SK-N-SH (cell line): Measurements from ENCODE around the gene CACNA2D1. TPM values are rescaled to one million over a fixed set of nuclear protein-coding genes. Genes with fewer than 3 reads are reported as not detected.

Source experiments
- CTCF ChIA-PET: fragments of 300-600, 350-600 bp; formaldehyde crosslinking; extraction: SDS; loops from one replicate; lab custom pipeline; 2021; lab: Yijun Ruan, JAX
- POLR2A ChIA-PET: fragments of 350-600 bp; sonication (Branson Sonifier 250); formaldehyde crosslinking; extraction: SDS; loops from one replicate; lab custom pipeline; 2020; ENCODE audit warnings: antibody characterized with exemption, inconsistent platforms; lab: Yijun Ruan, JAX
- DNase-seq: peaks from one replicate; pipeline ENCODE4 v3.0.0; 2012
- H2AFZ ChIP-seq: fragments of 200-600 bp; sonication (generic); 2 replicates; pipeline ENCODE4 v1.8.1; 2016; ENCODE audit warnings: antibody characterized with exemption, mild to moderate bottlenecking, low read depth
- H3F3A ChIP-seq: fragments of 200-600 bp; sonication (generic); replicated peaks from 2 replicates; pipeline ENCODE3; 2016; ENCODE audit warnings: antibody characterized with exemption, mild to moderate bottlenecking; ENCODE audit not compliant: insufficient read depth
- H3K27ac ChIP-seq, 2 experiments: fragments of 200-500 bp in 1 of 2; fragments of 200-600 bp in 1 of 2; sonication (Bioruptor generic) in 1 of 2; sonication (generic), shearing (Covaris generic) in 1 of 2; 2 replicates each; pipeline versions ENCODE4 v1.5.1 to v1.6.1; 2014 to 2016; ENCODE audit warnings: low read depth in 2 of 2, inconsistent platforms in 1 of 2, low read length in 1 of 2, mild to moderate bottlenecking in 1 of 2, mixed read lengths in 1 of 2
- H3K27me3 ChIP-seq: fragments of 200-600 bp; sonication (generic), shearing (Covaris generic); 2 replicates; pipeline ENCODE4 v1.6.1; 2016; ENCODE audit warnings: mixed run types; ENCODE audit not compliant: insufficient read depth
- H3K36me3 ChIP-seq, 2 experiments: fragments of 200-500 bp in 1 of 2; fragments of 200-600 bp in 1 of 2; sonication (Bioruptor generic) in 1 of 2; sonication (generic) in 1 of 2; replicated peaks in 1 of 2; 2 replicates each; pipeline versions ENCODE3 to v1.5.1; 2014 to 2016; ENCODE audit warnings: low read length in 1 of 2, mild to moderate bottlenecking in 1 of 2; ENCODE audit not compliant: insufficient read depth in 2 of 2, control insufficient read depth in 1 of 2
- H3K4me1 ChIP-seq, 2 experiments: fragments of 200-500 bp in 1 of 2; fragments of 200-600 bp in 1 of 2; sonication (Bioruptor generic) in 1 of 2; sonication (generic), shearing (Covaris generic) in 1 of 2; 2 replicates each; pipeline versions ENCODE4 v1.5.1 to v1.6.1; 2014 to 2016; ENCODE audit warnings: low read depth in 1 of 2, low read length in 1 of 2, mixed run types in 1 of 2; ENCODE audit not compliant: insufficient read depth in 2 of 2, control insufficient read depth in 1 of 2
- H3K4me2 ChIP-seq: fragments of 200-600 bp; sonication (generic), shearing (Covaris generic); 2 replicates; pipeline ENCODE4 v1.6.1; 2017; ENCODE audit warnings: mixed run types
- H3K4me3 ChIP-seq, 2 experiments: fragments of 200-500 bp in 1 of 2; fragments of 200-600 bp in 1 of 2; sonication (Bioruptor generic) in 1 of 2; sonication (generic), shearing (Covaris generic) in 1 of 2; 2 replicates each; pipeline versions ENCODE4 v1.5.1 to v1.8.1; 2014 to 2016; ENCODE audit warnings: low read depth in 2 of 2, inconsistent platforms in 1 of 2, low read length in 1 of 2, mild to moderate bottlenecking in 1 of 2, mixed read lengths in 1 of 2, moderate library complexity in 1 of 2
- H3K79me2 ChIP-seq: fragments of 200-600 bp; sonication (generic); 2 replicates; pipeline ENCODE4 v1.8.1; 2017; ENCODE audit warnings: mild to moderate bottlenecking; ENCODE audit not compliant: insufficient read depth
- H3K9ac ChIP-seq: fragments of 200-600 bp; sonication (generic); 2 replicates; pipeline ENCODE4 v1.6.1; 2017; ENCODE audit warnings: mixed run types
- H3K9me2 ChIP-seq: fragments of 200-600 bp; sonication (generic); 2 replicates; pipeline ENCODE4 v1.6.1; 2017; ENCODE audit warnings: mixed run types
- H3K9me3 ChIP-seq: fragments of 200-600 bp; sonication (generic); 2 replicates; pipeline ENCODE4 v1.6.1; 2017; ENCODE audit warnings: mixed run types, mild to moderate bottlenecking, moderate library complexity
- H4K20me1 ChIP-seq: fragments of 200-600 bp; sonication (generic); 2 replicates; pipeline ENCODE4 v1.6.1; 2017; ENCODE audit warnings: mild to moderate bottlenecking, mixed run types; ENCODE audit not compliant: insufficient read depth
- CTCF ChIP-seq: fragments of 200-600 bp; sonication (generic); IDR thresholded peaks from 2 replicates; pipeline ENCODE4 v1.6.1; 2017; ENCODE audit warnings: antibody characterized with exemption, mild to moderate bottlenecking, moderate library complexity
- EZH2phosphoT487 ChIP-seq: fragments of 200-600 bp; sonication (generic); IDR thresholded peaks from 2 replicates; pipeline ENCODE4 v1.6.1; 2017; ENCODE audit warnings: low read depth, mixed run types, mild to moderate bottlenecking, antibody characterized with exemption, moderate library complexity, borderline replicate concordance
- FOXM1 ChIP-seq: IDR thresholded peaks from 2 replicates; pipeline ENCODE4 v1.4.0; 2012; ENCODE audit warnings: low read depth, mild to moderate bottlenecking
- GATA2 ChIP-seq: sonication (generic); formaldehyde crosslinking; IDR thresholded peaks from 2 replicates; pipeline ENCODE4 v1.5.0; 2020; ENCODE audit warnings: mild to moderate bottlenecking, missing genetic modification reagents
- JUND ChIP-seq: IDR thresholded peaks from 2 replicates; pipeline ENCODE4 v1.4.0; 2012
- PBX3 ChIP-seq: IDR thresholded peaks from 2 replicates; pipeline ENCODE4; 2012
- RCOR1 ChIP-seq: fragments of 150-350 bp; IDR thresholded peaks from 2 replicates; pipeline ENCODE4 v1.6.1; 2017; ENCODE audit warnings: antibody characterized with exemption, low read length
- SIN3A ChIP-seq: IDR thresholded peaks from 2 replicates; pipeline ENCODE4 v1.6.1; 2012; ENCODE audit warnings: low read depth, mild to moderate bottlenecking, low read length, moderate library complexity, borderline replicate concordance
- TAF1 ChIP-seq: IDR thresholded peaks from 2 replicates; pipeline ENCODE4 v1.6.1; 2012; ENCODE audit warnings: low read depth, mild to moderate bottlenecking, low read length, moderate library complexity, borderline replicate concordance
- TEAD4 ChIP-seq: IDR thresholded peaks from 2 replicates; pipeline ENCODE4 v1.4.0; 2012; ENCODE audit warnings: mild to moderate bottlenecking, borderline replicate concordance; ENCODE audit not compliant: insufficient read depth
- YY1 ChIP-seq: IDR thresholded peaks from 2 replicates; pipeline ENCODE4 v1.4.0; 2012; ENCODE audit warnings: low read depth, mild to moderate bottlenecking
- WGBS: methylation state at CpG from one replicate; pipeline ENCODE4 v1.1.6; 2017; ENCODE audit warnings: low lambda C conversion rate; 5-methylcytosine and 5-hydroxymethylcytosine counted together
- polyA plus RNA-seq, 3 experiments: library from polyadenylated mRNA; depleted of rRNA; stranded (reverse); fragments of >200 nt; gene quantifications; 2 replicates each; pipeline ENCODE4 v1.2.3, GENCODE V29; 2012
- TF ChIP-seq, protein P1 (sequence below): IDR thresholded peaks from 2 replicates; pipeline ENCODE4 v1.4.0; 2012; ENCODE audit warnings: low read depth, borderline replicate concordance
- TF ChIP-seq, protein P2 (sequence below): fragments of 150-350 bp; IDR thresholded peaks from 2 replicates; pipeline ENCODE4 v1.6.1; 2016; ENCODE audit warnings: mild to moderate bottlenecking, low read depth, low read length
- TF ChIP-seq, protein P3 (sequence below): IDR thresholded peaks from 2 replicates; pipeline ENCODE4 v1.4.0; 2012; ENCODE audit warnings: low read depth
- TF ChIP-seq, protein P4 (sequence below): fragments of 150-350 bp; IDR thresholded peaks from 2 replicates; pipeline ENCODE4 v1.6.1; 2017; ENCODE audit warnings: antibody characterized with exemption, low read length, low read depth, borderline replicate concordance
- TF ChIP-seq, protein P5 (sequence below): IDR thresholded peaks from 2 replicates; pipeline ENCODE4 v1.6.1; 2012; ENCODE audit warnings: mild to moderate bottlenecking, low read depth, low read length, moderate library complexity

CACNA2D1 gene
- polyA plus RNA-seq, 1 of the 3 experiments (the other 2 are of a cell fraction) = 3.4 TPM

DNA sequence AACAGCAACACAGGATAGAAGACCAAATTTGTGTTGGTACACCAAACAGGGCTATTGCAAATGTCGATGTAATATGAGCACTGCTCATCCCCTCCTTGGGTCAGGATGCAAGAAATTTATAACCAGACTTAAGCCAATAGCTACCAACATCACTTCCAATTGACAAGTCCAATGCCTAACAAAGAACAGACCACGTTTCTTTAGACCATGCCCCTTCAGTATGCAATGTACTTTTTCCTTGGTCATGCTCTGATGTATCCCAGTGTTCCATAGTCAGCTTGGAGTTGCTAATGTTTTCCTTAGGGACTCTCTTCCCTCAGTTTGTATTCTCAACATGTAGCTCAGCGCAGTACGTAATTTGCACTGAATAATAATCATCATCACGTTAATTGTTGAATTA lies 7.8 kb downstream of the CACNA2D1 start (continued):
- TF ChIP-seq, protein P1, sequence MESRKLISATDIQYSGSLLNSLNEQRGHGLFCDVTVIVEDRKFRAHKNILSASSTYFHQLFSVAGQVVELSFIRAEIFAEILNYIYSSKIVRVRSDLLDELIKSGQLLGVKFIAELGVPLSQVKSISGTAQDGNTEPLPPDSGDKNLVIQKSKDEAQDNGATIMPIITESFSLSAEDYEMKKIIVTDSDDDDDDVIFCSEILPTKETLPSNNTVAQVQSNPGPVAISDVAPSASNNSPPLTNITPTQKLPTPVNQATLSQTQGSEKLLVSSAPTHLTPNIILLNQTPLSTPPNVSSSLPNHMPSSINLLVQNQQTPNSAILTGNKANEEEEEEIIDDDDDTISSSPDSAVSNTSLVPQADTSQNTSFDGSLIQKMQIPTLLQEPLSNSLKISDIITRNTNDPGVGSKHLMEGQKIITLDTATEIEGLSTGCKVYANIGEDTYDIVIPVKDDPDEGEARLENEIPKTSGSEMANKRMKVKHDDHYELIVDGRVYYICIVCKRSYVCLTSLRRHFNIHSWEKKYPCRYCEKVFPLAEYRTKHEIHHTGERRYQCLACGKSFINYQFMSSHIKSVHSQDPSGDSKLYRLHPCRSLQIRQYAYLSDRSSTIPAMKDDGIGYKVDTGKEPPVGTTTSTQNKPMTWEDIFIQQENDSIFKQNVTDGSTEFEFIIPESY = no peak
- no peak for TF ChIP-seq TAF1
- TF ChIP-seq RCOR1 = no peak
- TF ChIP-seq, protein P2, sequence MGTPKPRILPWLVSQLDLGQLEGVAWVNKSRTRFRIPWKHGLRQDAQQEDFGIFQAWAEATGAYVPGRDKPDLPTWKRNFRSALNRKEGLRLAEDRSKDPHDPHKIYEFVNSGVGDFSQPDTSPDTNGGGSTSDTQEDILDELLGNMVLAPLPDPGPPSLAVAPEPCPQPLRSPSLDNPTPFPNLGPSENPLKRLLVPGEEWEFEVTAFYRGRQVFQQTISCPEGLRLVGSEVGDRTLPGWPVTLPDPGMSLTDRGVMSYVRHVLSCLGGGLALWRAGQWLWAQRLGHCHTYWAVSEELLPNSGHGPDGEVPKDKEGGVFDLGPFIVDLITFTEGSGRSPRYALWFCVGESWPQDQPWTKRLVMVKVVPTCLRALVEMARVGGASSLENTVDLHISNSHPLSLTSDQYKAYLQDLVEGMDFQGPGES = no peak
- TF ChIP-seq, protein P3, sequence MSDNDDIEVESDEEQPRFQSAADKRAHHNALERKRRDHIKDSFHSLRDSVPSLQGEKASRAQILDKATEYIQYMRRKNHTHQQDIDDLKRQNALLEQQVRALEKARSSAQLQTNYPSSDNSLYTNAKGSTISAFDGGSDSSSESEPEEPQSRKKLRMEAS = no peak
- TF ChIP-seq, all 33 proteins: peak for 0

GRCh38 chr7:82434275-82435022 lies 9.1 kb downstream of the CACNA2D1 start:
- Histone ChIP-seq H3F3A (peaks cover 7% of the 10 kb centered on the region), H3K27me3 (no peaks in the 10 kb centered on the region), H3K4me1 (peaks cover 0 to 24% of the 10 kb centered on the region in 2 experiments; a peak in 2 of 4 replicates), H3K4me3 (no peak overlapping the region), H3K9me2 (no peaks in the 10 kb centered on the region), H3K4me2 (no peak overlapping the region), H2AFZ (no peak overlapping the region), H3K9ac (no peak overlapping the region), H3K9me3 (no peaks in the 10 kb centered on the region), H3K36me3 (no peaks in the 10 kb centered on the region), H4K20me1 (no peaks in the 10 kb centered on the region), H3K27ac (no peak overlapping the region), H3K79me2 (peaks cover 19% of the 10 kb centered on the region)
- DNase-seq = no peak
- WGBS = 97% methylated on average over 4 of the region's 4 CpGs
- POLR2A ChIA-PET = no interaction called here
- CTCF ChIA-PET = no interaction called here
- TF ChIP-seq FOXM1 (no peak), YY1 (no peak), SIN3A (no peak), CTCF (no peak), TEAD4 (no peak), EZH2phosphoT487 (no peak), PBX3 (no peak), GATA2 (no peak), JUND (no peak)
- TF ChIP-seq, protein P4, sequence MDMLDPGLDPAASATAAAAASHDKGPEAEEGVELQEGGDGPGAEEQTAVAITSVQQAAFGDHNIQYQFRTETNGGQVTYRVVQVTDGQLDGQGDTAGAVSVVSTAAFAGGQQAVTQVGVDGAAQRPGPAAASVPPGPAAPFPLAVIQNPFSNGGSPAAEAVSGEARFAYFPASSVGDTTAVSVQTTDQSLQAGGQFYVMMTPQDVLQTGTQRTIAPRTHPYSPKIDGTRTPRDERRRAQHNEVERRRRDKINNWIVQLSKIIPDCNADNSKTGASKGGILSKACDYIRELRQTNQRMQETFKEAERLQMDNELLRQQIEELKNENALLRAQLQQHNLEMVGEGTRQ = no peak
- TF ChIP-seq, protein P2 = no peak
- TF ChIP-seq, protein P5, sequence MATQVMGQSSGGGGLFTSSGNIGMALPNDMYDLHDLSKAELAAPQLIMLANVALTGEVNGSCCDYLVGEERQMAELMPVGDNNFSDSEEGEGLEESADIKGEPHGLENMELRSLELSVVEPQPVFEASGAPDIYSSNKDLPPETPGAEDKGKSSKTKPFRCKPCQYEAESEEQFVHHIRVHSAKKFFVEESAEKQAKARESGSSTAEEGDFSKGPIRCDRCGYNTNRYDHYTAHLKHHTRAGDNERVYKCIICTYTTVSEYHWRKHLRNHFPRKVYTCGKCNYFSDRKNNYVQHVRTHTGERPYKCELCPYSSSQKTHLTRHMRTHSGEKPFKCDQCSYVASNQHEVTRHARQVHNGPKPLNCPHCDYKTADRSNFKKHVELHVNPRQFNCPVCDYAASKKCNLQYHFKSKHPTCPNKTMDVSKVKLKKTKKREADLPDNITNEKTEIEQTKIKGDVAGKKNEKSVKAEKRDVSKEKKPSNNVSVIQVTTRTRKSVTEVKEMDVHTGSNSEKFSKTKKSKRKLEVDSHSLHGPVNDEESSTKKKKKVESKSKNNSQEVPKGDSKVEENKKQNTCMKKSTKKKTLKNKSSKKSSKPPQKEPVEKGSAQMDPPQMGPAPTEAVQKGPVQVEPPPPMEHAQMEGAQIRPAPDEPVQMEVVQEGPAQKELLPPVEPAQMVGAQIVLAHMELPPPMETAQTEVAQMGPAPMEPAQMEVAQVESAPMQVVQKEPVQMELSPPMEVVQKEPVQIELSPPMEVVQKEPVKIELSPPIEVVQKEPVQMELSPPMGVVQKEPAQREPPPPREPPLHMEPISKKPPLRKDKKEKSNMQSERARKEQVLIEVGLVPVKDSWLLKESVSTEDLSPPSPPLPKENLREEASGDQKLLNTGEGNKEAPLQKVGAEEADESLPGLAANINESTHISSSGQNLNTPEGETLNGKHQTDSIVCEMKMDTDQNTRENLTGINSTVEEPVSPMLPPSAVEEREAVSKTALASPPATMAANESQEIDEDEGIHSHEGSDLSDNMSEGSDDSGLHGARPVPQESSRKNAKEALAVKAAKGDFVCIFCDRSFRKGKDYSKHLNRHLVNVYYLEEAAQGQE = no peak
